GM13976 (cell line): ENCODE results near the gene ELMOD1.

ENCODE experiments used
- DNase-seq: peaks from one replicate; pipeline ENCODE4 v3.0.0; 2012; ENCODE audit warnings: low spot score
- in situ Hi-C: fragments of 300-500 bp; cut with MboI; formaldehyde crosslinking; loops from one replicate; pipeline ENCODE4 v1.12.0; 2022; ENCODE audit warnings: low sequenced_read_pairs, mixed read lengths, inconsistent platforms; ENCODE audit not compliant: unreplicated experiment
- TF ChIP-seq, protein P1 (sequence below): IDR thresholded peaks from 2 replicates; pipeline ENCODE4 v1.5.1; 2012; ENCODE audit warnings: borderline replicate concordance, mild to moderate bottlenecking; ENCODE audit not compliant: insufficient read depth; ENCODE audit errors: extremely low read depth, missing control alignments, control extremely low read depth

The ELMOD1 gene

DNA sequence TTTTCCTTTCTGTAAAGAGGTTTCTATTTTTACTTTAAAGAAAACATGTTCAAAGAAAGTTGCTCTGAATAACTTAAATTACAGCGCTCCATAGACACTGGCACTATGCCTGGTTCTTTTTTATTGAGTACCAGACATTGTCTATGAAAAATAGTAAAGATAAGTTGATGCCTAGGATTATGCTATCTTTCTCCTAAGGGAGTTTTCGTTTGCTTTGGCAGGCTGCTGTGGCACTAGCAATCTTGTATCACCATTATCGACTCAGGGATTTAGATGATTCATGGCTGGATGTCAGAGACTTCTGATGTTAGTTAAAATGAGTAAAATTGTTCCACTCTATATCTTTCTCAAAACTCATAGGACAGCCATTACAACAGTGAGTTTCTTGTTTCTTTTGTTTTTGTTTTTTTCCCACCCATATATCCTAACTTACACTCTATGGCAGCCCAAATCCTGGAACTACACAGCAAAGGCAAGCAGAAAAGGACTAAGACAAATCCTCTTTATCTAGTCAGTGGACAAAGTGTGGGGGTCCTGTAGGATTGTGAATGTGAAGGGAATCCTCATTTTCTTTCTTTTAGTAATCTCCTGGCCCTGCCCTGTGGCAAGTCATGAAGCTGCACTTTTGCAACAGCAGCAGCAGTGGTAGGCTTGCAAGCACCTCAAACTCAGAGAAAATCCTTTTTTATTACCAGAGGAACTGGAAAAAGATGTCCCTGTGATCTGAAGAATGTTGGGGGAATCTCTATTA, 100.2 kb downstream of the ELMOD1 start:
- in situ Hi-C loops = no loop called here
- DNase-seq = no peak
- TF ChIP-seq, protein P1, sequence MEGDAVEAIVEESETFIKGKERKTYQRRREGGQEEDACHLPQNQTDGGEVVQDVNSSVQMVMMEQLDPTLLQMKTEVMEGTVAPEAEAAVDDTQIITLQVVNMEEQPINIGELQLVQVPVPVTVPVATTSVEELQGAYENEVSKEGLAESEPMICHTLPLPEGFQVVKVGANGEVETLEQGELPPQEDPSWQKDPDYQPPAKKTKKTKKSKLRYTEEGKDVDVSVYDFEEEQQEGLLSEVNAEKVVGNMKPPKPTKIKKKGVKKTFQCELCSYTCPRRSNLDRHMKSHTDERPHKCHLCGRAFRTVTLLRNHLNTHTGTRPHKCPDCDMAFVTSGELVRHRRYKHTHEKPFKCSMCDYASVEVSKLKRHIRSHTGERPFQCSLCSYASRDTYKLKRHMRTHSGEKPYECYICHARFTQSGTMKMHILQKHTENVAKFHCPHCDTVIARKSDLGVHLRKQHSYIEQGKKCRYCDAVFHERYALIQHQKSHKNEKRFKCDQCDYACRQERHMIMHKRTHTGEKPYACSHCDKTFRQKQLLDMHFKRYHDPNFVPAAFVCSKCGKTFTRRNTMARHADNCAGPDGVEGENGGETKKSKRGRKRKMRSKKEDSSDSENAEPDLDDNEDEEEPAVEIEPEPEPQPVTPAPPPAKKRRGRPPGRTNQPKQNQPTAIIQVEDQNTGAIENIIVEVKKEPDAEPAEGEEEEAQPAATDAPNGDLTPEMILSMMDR = no peak

DNA sequence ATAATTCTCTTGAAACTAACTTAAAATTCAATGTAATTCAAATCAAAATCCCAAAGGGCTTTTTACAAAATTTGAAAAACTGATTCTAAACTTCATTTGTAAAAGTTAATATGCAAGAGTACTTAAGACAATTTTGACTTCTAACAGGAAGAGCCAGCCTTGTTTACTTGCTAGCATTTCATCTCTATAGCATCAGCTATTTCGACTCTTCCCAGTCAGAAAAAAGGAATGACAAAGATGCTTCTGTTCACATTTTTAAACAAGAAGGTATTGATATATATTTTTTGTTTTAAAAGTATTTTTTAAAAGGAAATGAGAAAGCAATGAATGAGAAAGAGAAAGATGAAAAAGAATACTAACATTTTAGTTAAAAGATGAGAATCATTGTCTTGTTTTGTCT, 104.5 kb downstream of the ELMOD1 start:
- DNase-seq = no peak
- TF ChIP-seq, protein P1 = no peak
- in situ Hi-C loops = no loop called here

DNA sequence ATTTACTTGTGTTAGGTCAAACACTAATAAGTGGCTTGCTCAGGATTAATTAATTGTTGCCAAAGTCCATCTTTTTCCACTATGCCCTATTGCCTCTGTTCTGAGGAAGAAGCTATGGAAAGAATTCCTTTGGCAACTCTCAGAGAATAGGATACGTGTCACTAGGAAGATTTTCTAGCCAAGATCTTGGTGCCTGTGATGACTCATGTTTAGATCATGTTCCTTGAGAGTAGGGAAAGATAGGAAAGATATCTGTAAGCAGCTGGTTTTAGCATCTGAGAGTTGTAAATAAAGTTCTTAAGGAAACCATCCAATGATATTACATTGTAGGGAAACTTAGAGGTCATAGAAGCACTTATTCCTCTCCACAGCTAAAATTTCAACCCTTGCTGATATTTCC, 105.2 kb downstream of the ELMOD1 start:
- no peak for DNase-seq
- TF ChIP-seq, protein P1 = no peak
- in situ Hi-C loops = no loop called here

DNA sequence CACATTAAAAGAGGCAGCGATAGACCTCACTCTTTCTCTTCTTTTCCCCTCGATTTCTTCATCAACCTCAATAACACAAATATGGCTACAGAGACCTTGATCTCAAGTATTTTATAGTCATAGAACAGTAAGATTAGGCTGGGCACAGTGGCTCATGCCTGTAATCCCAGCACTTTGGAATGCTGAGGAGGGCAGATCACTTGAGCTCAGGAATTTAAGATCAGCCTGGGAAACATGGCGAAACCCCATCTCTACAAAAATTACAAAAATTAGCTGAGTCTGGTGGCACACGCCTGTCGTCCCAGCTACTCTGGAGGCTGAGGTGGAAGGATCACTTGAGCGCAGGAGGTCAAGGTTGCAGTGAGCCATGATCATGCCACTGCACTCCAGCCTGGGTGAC, 106.3 kb downstream of the ELMOD1 start:
- no peak for DNase-seq
- in situ Hi-C loops = no loop called here

DNA sequence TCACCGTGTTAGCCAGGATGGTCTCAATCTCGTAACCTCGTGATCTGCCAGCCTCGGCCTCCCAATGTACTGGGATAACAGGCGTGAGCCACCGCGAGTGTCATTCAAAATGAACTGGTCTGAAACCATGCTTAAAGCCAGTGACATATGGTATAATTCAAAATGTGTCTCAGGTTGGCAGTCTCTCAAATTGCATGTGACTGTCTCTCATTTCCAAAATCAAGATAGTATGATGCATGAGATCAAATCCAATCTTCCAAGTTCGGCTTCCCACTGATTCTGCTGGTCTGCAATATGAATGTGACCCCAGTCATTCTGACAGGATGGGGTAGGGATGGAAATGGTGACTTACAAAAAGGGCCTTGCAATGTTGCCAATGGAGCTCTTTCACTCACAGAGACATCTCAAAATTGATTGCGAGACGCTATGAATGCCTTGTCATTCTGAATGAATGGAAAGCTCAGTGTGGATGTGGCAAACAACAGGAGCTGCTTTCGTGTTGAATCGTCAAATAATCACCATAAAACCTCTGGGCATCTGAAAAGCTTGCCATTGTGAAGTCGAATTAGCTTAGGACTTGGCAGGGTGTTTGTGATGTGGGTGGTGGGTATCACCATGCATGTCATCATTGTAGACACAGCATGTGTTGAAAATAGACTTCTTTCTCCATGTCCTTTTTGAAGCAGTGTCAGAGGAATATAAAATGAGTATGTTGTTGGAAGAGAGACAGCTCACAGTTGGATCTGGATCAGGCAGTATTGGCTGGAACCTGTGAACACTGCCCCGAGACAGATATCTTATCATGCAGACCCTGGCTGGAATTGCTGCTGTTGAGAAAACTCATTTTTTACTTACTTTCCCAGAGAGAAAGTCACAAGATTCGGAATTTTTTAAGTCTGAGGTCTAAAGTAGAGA, 108.7 kb downstream of the ELMOD1 start:
- no peak for DNase-seq
- TF ChIP-seq, protein P1 = no peak
- in situ Hi-C loops = no loop called here

More for the DNA sequence above, 106.3 kb downstream of the ELMOD1 start:
- TF ChIP-seq, protein P1 = no peak

DNA sequence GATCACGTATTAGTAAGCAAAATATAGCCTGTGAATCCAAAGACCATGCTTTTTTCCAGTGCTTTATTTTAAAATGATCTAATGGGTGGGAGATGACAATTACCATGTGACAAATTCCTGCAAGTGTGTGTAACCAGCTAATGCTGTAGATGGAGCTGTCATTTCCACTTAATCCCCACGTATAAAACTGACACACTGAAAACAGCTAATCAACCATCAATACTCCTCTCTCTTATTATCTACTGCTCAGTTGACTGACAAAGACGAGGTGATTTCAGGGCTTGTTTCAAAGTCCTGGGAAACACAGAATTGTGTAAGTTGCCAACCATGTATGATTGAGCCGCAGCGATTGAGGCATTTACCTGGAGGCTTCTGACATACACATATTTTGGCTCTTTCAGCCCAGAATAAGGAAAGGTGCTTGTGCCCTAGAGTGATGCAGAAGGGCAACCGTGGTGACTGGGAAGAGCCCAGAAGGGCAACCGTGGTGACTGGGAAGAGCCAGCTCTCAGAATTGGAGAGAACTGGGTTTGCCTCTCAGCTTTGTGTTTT, 111.2 kb downstream of the ELMOD1 start:
- TF ChIP-seq, protein P1 = no peak
- DNase-seq = no peak
- in situ Hi-C loops = no loop called here
